COLO668 (cell line): Measurements from ENCODE around the gene CBLL1.

Experiments used
- DNase-seq: peaks from one replicate; lab custom pipeline; 2025; ENCODE audit not compliant: unreplicated experiment; lab: John Stamatoyannopoulos, UW

CBLL1 gene

GRCh38 chr7:107743567-107744344 is at the start of gene CBLL1:
CBLL1 (plus strand) TSS chr7:107744142; CDS start chr7:107744164, 22 bp downstream.
- DNase-seq = peak; percentile 97

- no peak for DNase-seq
These were observed 49.6 kb upstream of the CBLL1 start for GRCh38 chr7:107694386-107694785.

GRCh38 chr7:107696330-107696946 is 47.5 kb upstream of the CBLL1 start:
- no peak for DNase-seq

GRCh38 chr7:107697321-107698049 is 46.5 kb upstream of the CBLL1 start:
- DNase-seq = no peak

- DNase-seq = no peak
These were observed 43.4 kb upstream of the CBLL1 start for GRCh38 chr7:107700570-107700969.

- DNase-seq = no peak
These were observed 42.8 kb upstream of the CBLL1 start for GRCh38 chr7:107701191-107701590.

- no peak for DNase-seq
These were observed 40.7 kb upstream of the CBLL1 start for GRCh38 chr7:107703219-107703618.

- no peak for DNase-seq
These were observed 40.1 kb upstream of the CBLL1 start for GRCh38 chr7:107703872-107704271.

GRCh38 chr7:107708956-107709355 is 35.0 kb upstream of the CBLL1 start:
- DNase-seq = no peak

- no peak for DNase-seq
These were observed 32.6 kb upstream of the CBLL1 start for GRCh38 chr7:107711301-107711700.

GRCh38 chr7:107712025-107712424 is 31.9 kb upstream of the CBLL1 start:
- DNase-seq = no peak

GRCh38 chr7:107712896-107713295 is 31.0 kb upstream of the CBLL1 start:
- DNase-seq = no peak

GRCh38 chr7:107715531-107715930 is 28.4 kb upstream of the CBLL1 start:
- DNase-seq = no peak

GRCh38 chr7:107718456-107719193 is 25.3 kb upstream of the CBLL1 start:
- DNase-seq = no peak

GRCh38 chr7:107721286-107721685 is 22.7 kb upstream of the CBLL1 start:
- no peak for DNase-seq

- DNase-seq = no peak
These were observed 20.7 kb upstream of the CBLL1 start for GRCh38 chr7:107723255-107723654.

GRCh38 chr7:107725138-107725740 is 18.7 kb upstream of the CBLL1 start:
- DNase-seq = peak; percentile 40

- no peak for DNase-seq
These were observed 17.4 kb upstream of the CBLL1 start for GRCh38 chr7:107726356-107727130.

GRCh38 chr7:107728276-107728675 is 15.7 kb upstream of the CBLL1 start:
- DNase-seq = no peak
